Measurements from ENCODE around the gene REEP3. TPM values are rescaled to one million over a fixed set of nuclear protein-coding genes. Genes with fewer than 3 reads are reported as not detected.

REEP3 gene
- total and polyA plus RNA-seq, 2 of the 8 experiments (the other 6 are each of a cell fraction or from before 2014, with no cell fraction given), result 5.8 to 31.5 TPM

- TF ChIP-seq, protein P1, sequence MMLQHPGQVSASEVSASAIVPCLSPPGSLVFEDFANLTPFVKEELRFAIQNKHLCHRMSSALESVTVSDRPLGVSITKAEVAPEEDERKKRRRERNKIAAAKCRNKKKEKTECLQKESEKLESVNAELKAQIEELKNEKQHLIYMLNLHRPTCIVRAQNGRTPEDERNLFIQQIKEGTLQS (IDR thresholded peaks at IDR 0.05; ENCODE audit: insufficient read depth, low read depth, low read length), result no peak
- TF ChIP-seq KDM4A (IDR thresholded peaks at IDR 0.05; ENCODE audit: low read depth, low read length, severe bottlenecking), result no peak
These were observed 31.4 kb upstream of the REEP3 start (continued) for GRCh38 chr10:63489838-63490237.

Data from H1 (cell line).